NCI-H1930 (cell line): ENCODE data around the gene ARMC9.
A peak's percentile ranks its signal among the peaks of the same experiment; 100 is the strongest.

Experiments
- DNase-seq, 2 experiments: peaks; one replicate each; lab custom pipeline; 2025; lab: John Stamatoyannopoulos, UW

The ARMC9 gene

GRCh38 chr2:231204581-231204980 is 6.2 kb downstream of the ARMC9 start:
- no peak for DNase-seq

GRCh38 chr2:231207734-231208133 is 9.3 kb downstream of the ARMC9 start:
- no peak for DNase-seq

GRCh38 chr2:231210782-231211181 is 12.4 kb downstream of the ARMC9 start:
- DNase-seq, result no peak

GRCh38 chr2:231211486-231211885 is 13.1 kb downstream of the ARMC9 start:
- DNase-seq, result no peak

GRCh38 chr2:231212329-231212845 is 14.0 kb downstream of the ARMC9 start:
- DNase-seq, result no peak

GRCh38 chr2:231213931-231214642 is 15.7 kb downstream of the ARMC9 start:
- no peak for DNase-seq

GRCh38 chr2:231218366-231218765 is 19.9 kb downstream of the ARMC9 start:
- DNase-seq, result no peak

GRCh38 chr2:231219289-231219688 is 20.9 kb downstream of the ARMC9 start:
- DNase-seq, result no peak

GRCh38 chr2:231221761-231222160 is 23.3 kb downstream of the ARMC9 start:
- DNase-seq, result no peak

- no peak for DNase-seq
Measured at GRCh38 chr2:231222318-231223000, 24.0 kb downstream of the ARMC9 start.

GRCh38 chr2:231223001-231223375 is 24.6 kb downstream of the ARMC9 start:
- no peak for DNase-seq

- no peak for DNase-seq
Measured at GRCh38 chr2:231223458-231223976, 25.1 kb downstream of the ARMC9 start.

- DNase-seq, result peak; percentile 5 to 60
Measured at GRCh38 chr2:231227310-231228162, 29.1 kb downstream of the ARMC9 start.

GRCh38 chr2:231228223-231228622 is 29.8 kb downstream of the ARMC9 start:
- DNase-seq, result no peak

- DNase-seq, result no peak
Measured at GRCh38 chr2:231228974-231229529, 30.6 kb downstream of the ARMC9 start.

- DNase-seq, result no peak
Measured at GRCh38 chr2:231235217-231235616, 36.8 kb downstream of the ARMC9 start.

GRCh38 chr2:231238689-231239088 is 40.3 kb downstream of the ARMC9 start:
- no peak for DNase-seq

- DNase-seq, result no peak
Measured at GRCh38 chr2:231239751-231240150, 41.3 kb downstream of the ARMC9 start.

- no peak for DNase-seq
Measured at GRCh38 chr2:231241755-231242507, 43.5 kb downstream of the ARMC9 start.

GRCh38 chr2:231243866-231244265 is 45.4 kb downstream of the ARMC9 start:
- no peak for DNase-seq
